HUES64 (cell line): ENCODE data around the gene EGFR.

ENCODE experiments used
- H3K27ac ChIP-seq: 2 replicates; pipeline ENCODE4 v1.7.0; 2013; ENCODE audit warnings: low read depth, low read length, inconsistent platforms
- H3K27me3 ChIP-seq: 2 replicates; pipeline ENCODE4 v1.6.1; 2013; ENCODE audit warnings: mild to moderate bottlenecking, low read length; ENCODE audit not compliant: insufficient read depth
- H3K36me3 ChIP-seq: 2 replicates; pipeline ENCODE4 v1.6.1; 2013; ENCODE audit warnings: mild to moderate bottlenecking, low read length; ENCODE audit not compliant: insufficient read depth
- H3K4me1 ChIP-seq: 2 replicates; pipeline ENCODE4 v1.6.1; 2013; ENCODE audit warnings: mild to moderate bottlenecking, low read length, moderate library complexity; ENCODE audit not compliant: insufficient read depth
- H3K4me3 ChIP-seq: 2 replicates; pipeline ENCODE4 v1.5.1; 2013; ENCODE audit warnings: mild to moderate bottlenecking, low read length, moderate library complexity
- H3K9ac ChIP-seq: 2 replicates; pipeline ENCODE4 v1.6.1; 2013; ENCODE audit warnings: mild to moderate bottlenecking, low read depth, low read length
- H3K9me3 ChIP-seq: 2 replicates; pipeline ENCODE4 v1.6.1; 2013; ENCODE audit warnings: low read depth, low read length; ENCODE audit not compliant: insufficient read depth
- WGBS: fragments of 150-250, 120-280 bp; methylation state at CpG from one replicate; pipeline ENCODE4 v1.1.7; 2013; ENCODE audit warnings: missing lambda C conversion rate; 5-methylcytosine and 5-hydroxymethylcytosine counted together

The EGFR gene

GRCh38 chr7:55108818-55109217 lies 90.0 kb downstream of the EGFR start:
- Histone ChIP-seq H3K27me3 (no peaks in the 10 kb centered on the region), H3K4me1 (peaks cover 42% of the 10 kb centered on the region), H3K9me3 (no peaks in the 10 kb centered on the region), H3K36me3 (no peaks in the 10 kb centered on the region), H3K4me3 (no peak overlapping the region), H3K9ac (no peak overlapping the region), H3K27ac (no peak overlapping the region)
- 82% methylated on average over 3 of the region's 3 CpGs for WGBS

DNA sequence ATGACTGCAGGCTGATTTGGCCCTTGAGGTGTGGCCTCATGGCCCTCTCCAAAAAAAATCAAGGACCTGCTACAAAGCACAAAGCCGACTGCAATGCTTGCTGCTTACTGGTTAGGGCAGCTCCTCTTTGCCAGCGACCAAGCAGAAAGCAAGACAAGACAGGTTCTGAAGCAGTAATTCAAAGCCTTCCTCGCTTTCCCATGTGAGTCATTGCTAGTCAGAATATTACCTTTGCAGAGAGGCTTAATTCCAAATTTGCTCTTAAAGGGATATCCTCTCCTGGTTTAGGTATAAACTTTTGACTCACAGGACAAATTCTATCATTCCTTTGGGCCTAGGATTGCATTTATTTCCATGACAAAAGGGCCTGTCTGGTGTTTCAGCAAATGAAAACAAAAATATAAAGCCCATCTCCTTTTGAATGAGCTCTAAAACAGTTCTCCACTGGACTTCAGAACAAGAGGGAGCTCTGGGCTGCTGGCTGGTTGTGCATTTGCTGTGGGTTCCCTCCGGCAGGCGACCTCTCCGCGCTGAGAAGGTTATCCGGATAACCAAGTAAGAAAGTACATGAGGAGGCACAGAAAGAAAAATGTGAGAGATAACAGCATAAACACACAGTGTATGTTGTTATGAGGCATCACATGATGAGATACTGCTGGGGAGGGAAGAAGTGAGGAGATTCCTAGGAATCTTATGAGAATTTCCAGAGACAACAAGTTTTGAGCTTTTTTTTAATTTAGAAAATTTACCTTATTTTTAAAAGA lies 90.8 kb downstream of the EGFR start:
- Histone ChIP-seq H3K36me3 (no peaks in the 10 kb centered on the region), H3K27me3 (no peaks in the 10 kb centered on the region), H3K27ac (peak overlapping the region; percentile 23; the same call in 1 of the 2 replicates), H3K4me3 (0 out of 2 replicates have a peak overlapping the region, but pooled peaks have one; percentile 18), H3K9me3 (no peaks in the 10 kb centered on the region), H3K9ac (no peak overlapping the region), H3K4me1 (peaks cover 42% of the 10 kb centered on the region)
- 31% methylated on average over 8 of the region's 8 CpGs for WGBS

DNA sequence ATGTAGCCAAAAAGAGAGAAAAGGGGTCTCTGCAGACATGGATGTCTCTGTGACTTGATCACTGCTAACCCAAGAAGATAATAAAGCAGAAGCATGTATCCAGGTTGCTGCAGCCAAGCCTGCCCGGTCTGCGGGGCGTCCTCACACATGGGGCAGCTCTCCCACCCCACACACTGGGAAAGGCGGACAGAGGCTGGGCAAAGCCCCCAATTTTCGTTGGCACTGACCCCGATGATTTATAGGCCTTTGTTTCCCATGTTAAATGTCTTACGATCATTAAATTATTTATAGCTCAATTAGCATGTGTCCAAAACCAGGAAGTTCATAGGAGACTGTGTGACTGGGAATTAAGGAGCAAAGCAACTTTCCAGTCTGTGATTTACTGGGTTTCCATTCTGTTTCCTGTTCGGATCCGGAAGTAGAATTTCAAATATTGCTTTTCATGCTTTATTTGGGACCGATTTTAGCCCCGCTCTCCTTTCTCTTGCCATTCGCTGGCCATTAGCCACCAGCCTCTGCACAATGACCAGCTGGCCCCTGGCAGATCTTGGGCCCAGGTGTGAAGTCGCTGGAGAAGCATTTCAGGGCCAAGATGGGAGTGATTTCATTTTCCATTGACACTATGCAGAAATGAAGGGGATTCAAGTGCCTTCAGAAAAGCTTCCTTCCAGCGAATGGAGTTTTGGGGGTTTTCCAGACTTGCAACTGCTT lies 91.6 kb downstream of the EGFR start:
- Histone ChIP-seq H3K4me1 (peaks cover 42% of the 10 kb centered on the region), H3K36me3 (no peaks in the 10 kb centered on the region), H3K4me3 (no peak overlapping the region), H3K27me3 (no peaks in the 10 kb centered on the region), H3K9ac (no peak overlapping the region; the same call in 1 of the 2 replicates), H3K9me3 (no peaks in the 10 kb centered on the region), H3K27ac (no peak overlapping the region)
- 92% methylated on average over 13 of the region's 14 CpGs for whole genome bisulfite sequencing

DNA sequence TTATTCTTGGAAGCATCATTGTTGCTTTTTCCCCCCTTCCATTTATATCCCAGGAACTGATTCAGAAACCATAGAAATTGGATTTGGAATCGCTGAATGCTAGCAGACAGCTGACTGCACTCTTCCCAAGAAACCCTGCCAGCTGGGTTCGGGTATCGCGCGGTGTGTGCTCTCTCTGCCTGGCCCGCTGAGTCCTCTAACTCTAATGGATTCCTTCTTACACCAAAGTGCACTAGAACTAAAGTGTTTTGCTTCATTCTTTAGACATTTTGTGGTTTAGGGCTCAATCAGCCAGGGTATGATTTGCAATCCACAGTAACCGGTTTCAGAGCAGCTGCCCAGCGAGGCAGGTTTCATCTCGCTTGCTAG lies 92.2 kb downstream of the EGFR start:
- Histone ChIP-seq H3K4me3 (no peak overlapping the region), H3K27ac (no peak overlapping the region), H3K9me3 (no peaks in the 10 kb centered on the region), H3K27me3 (no peaks in the 10 kb centered on the region), H3K36me3 (no peaks in the 10 kb centered on the region), H3K9ac (no peak overlapping the region), H3K4me1 (peaks cover 41% of the 10 kb centered on the region)
- 91% methylated on average over 9 of the region's 9 CpGs for WGBS

- Histone ChIP-seq H3K9me3 (no peaks in the 10 kb centered on the region), H3K36me3 (no peaks in the 10 kb centered on the region), H3K9ac (no peak overlapping the region), H3K27ac (no peak overlapping the region), H3K4me3 (no peak overlapping the region), H3K27me3 (no peaks in the 10 kb centered on the region), H3K4me1 (peaks cover 38% of the 10 kb centered on the region)
- 93% methylated on average over 11 of the region's 11 CpGs for WGBS
Measured at GRCh38 chr7:55112056-55112455, 93.2 kb downstream of the EGFR start.

- Histone ChIP-seq H3K4me1 (peaks cover 23% of the 10 kb centered on the region), H3K9me3 (no peaks in the 10 kb centered on the region), H3K36me3 (no peaks in the 10 kb centered on the region), H3K4me3 (no peak overlapping the region), H3K27ac (no peak overlapping the region), H3K27me3 (no peaks in the 10 kb centered on the region), H3K9ac (no peak overlapping the region)
- 94% methylated on average over 3 of the region's 3 CpGs for WGBS
Measured at GRCh38 chr7:55113760-55114540, 95.1 kb downstream of the EGFR start.

DNA sequence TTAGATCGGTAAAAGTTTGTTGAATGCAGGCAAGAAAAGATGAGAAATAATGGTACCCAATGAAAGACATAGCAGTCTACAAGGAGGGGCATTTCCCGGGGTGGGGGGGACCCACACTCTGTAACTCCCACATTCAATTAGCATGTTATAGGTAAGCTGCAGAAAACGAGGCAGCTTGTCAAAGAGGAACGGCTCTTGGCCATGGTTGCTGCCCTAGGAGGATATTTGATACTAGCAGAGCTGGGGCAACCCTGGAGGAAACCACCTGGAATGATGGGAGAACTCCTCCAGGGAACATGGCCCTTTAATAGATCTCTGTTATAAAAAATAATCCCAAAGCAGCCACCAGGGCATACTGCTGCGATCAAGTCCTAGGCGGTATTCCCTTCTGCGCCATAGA lies 98.5 kb downstream of the EGFR start:
- Histone ChIP-seq H3K36me3 (no peaks in the 10 kb centered on the region), H3K4me3 (no peak overlapping the region), H3K4me1 (no peaks in the 10 kb centered on the region), H3K27me3 (no peaks in the 10 kb centered on the region), H3K9me3 (no peaks in the 10 kb centered on the region), H3K27ac (no peak overlapping the region), H3K9ac (no peak overlapping the region)
- 93% methylated on average over 6 of the region's 7 CpGs for WGBS

DNA sequence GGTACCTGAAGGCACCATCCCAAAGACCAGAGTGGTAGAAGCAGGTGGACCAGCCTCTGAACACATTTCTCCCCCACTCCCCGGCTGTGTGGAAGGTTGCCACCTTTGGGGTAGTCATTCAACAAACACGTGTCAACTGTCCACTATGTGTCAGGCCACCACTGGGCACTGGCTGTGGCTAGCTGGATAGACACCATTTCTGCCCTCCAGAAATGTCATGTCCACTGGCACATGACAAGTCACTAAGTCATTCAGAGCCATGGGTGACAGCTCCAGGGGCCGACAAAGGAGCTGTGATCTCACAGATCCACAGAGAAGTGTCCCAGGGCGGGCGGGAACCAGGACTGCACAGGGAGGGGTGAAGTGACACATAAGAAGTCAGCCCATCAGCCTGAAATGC lies 99.6 kb downstream of the EGFR start:
- H3K9me3 ChIP-seq: no peaks in the 10 kb centered on the region
- H3K27me3 ChIP-seq: no peaks in the 10 kb centered on the region
- H3K36me3 ChIP-seq: no peaks in the 10 kb centered on the region
- no peak overlapping the region for H3K4me3 ChIP-seq
- no peaks in the 10 kb centered on the region for H3K4me1 ChIP-seq
- 92% methylated on average over 5 of the region's 5 CpGs for WGBS
- H3K9ac ChIP-seq: no peak overlapping the region
- no peak overlapping the region for H3K27ac ChIP-seq

- H3K4me3 ChIP-seq: no peak overlapping the region
- no peak overlapping the region for H3K9ac ChIP-seq
- no peaks in the 10 kb centered on the region for H3K4me1 ChIP-seq
- no peak overlapping the region for H3K27ac ChIP-seq
- WGBS: 95% methylated on average over 4 of the region's 4 CpGs
- no peaks in the 10 kb centered on the region for H3K9me3 ChIP-seq
- no peaks in the 10 kb centered on the region for H3K27me3 ChIP-seq
- H3K36me3 ChIP-seq: no peaks in the 10 kb centered on the region
Measured at GRCh38 chr7:55119571-55119970, 100.8 kb downstream of the EGFR start.

DNA sequence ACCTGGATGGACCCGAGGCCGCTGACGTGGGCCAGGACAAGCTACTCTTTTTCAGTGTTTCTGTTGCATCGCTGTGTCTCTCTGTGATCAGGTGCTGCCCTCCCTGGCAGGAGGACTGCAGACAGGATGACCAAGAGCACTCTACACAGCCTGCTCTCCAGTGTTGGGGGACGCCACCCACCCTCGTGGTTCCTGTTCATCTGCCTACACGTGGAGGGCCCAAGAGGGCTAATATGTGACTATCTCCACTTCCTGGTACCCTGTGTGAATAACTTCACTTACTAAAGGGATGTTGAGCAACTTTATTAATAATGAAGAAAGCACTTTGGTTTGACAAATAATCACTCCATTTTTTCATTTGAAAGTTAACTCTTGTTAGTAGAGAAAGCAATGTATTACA lies 101.3 kb downstream of the EGFR start:
- Histone ChIP-seq H3K4me3 (no peak overlapping the region), H3K9me3 (no peaks in the 10 kb centered on the region), H3K4me1 (no peaks in the 10 kb centered on the region), H3K27ac (no peak overlapping the region), H3K9ac (no peak overlapping the region), H3K36me3 (no peaks in the 10 kb centered on the region), H3K27me3 (no peaks in the 10 kb centered on the region)
- 86% methylated on average over 7 of the region's 7 CpGs for WGBS
